Naive thymus-derived CD4-positive, alpha-beta T cell (primary cell): ENCODE results near the gene SOS1. TPM values are rescaled to one million over a fixed set of nuclear protein-coding genes. Genes with fewer than 3 reads are reported as not detected.
A peak's percentile ranks its signal among the peaks of the same experiment; 100 is the strongest.

Source experiments
- ATAC-seq: fragments of 150-1000 bp; cut with Tn5 transposase; 2 replicates; pipeline ENCODE4 v1.10.0; 2021; ENCODE audit warnings: mild to moderate bottlenecking, moderate library complexity
- CTCF ChIA-PET: fragments of 350-600 bp; sonication (Branson Sonifier 250); formaldehyde crosslinking; loops from one replicate; lab custom pipeline; 2021; ENCODE audit warnings: antibody characterized with exemption; lab: Charles Lee
- POLR2A ChIA-PET: fragments of 350-600 bp; sonication (Branson Sonifier 250); formaldehyde crosslinking; loops from one replicate; lab custom pipeline; 2021; ENCODE audit warnings: antibody characterized with exemption, inconsistent platforms; lab: Charles Lee
- DNase-seq, 9 donors: peaks; one replicate each; pipeline versions ENCODE4 v3.0.0 to v3.0.0-alpha.2; 2020 to 2022; ENCODE audit warnings: mixed read lengths in 1 of 9
- H3K27ac ChIP-seq: one replicate; pipeline ENCODE4 v1.7.0; 2013; ENCODE audit warnings: mild to moderate bottlenecking, low read depth, low read length, moderate library complexity
- H3K27me3 ChIP-seq, 2 donors: one replicate each; pipeline ENCODE4 v1.7.0; 2013; ENCODE audit warnings: low read length in 2 of 2, mild to moderate bottlenecking in 2 of 2, moderate library complexity in 2 of 2; ENCODE audit not compliant: control insufficient read depth in 2 of 2, insufficient read depth in 2 of 2
- H3K36me3 ChIP-seq, 3 experiments: 1 replicate in 2 of 3; 2 replicates in 1 of 3; pipeline ENCODE4 v1.7.0; 2013; ENCODE audit warnings: low read length in 3 of 3, mild to moderate bottlenecking in 3 of 3, moderate library complexity in 1 of 3; ENCODE audit not compliant: insufficient read depth in 3 of 3, control insufficient read depth in 2 of 3
- H3K4me1 ChIP-seq, 2 donors: one replicate each; pipeline ENCODE4 v1.7.0; 2013; ENCODE audit warnings: low read length in 2 of 2, mild to moderate bottlenecking in 2 of 2, moderate library complexity in 1 of 2; ENCODE audit not compliant: control insufficient read depth in 2 of 2, insufficient read depth in 2 of 2
- H3K4me3 ChIP-seq: 2 replicates; pipeline ENCODE4 v1.7.0; 2013; ENCODE audit warnings: mild to moderate bottlenecking, low read length
- H3K9me3 ChIP-seq, 3 experiments: 1 replicate in 2 of 3; 2 replicates in 1 of 3; pipeline ENCODE4 v1.7.0; 2013; ENCODE audit warnings: low read length in 3 of 3; ENCODE audit not compliant: control insufficient read depth in 2 of 3
- H3K27ac Mint-ChIP-seq, 9 donors: one replicate each; pipeline ENCODE4 v1.8.0; 2020 to 2022; ENCODE audit warnings: mixed read lengths in 9 of 9, mild to moderate bottlenecking in 8 of 9, moderate library complexity in 5 of 9, inconsistent platforms in 2 of 9
- H3K27me3 Mint-ChIP-seq, 5 donors: one replicate each; pipeline ENCODE4 v1.8.0; 2021 to 2022; ENCODE audit warnings: mixed read lengths in 5 of 5, mild to moderate bottlenecking in 1 of 5
- H3K36me3 Mint-ChIP-seq, 5 donors: one replicate each; pipeline ENCODE4 v1.8.0; 2020 to 2022; ENCODE audit warnings: mixed read lengths in 5 of 5, mild to moderate bottlenecking in 3 of 5, inconsistent platforms in 1 of 5
- H3K4me1 Mint-ChIP-seq, 7 donors: one replicate each; pipeline ENCODE4 v1.8.0; 2020 to 2022; ENCODE audit warnings: mixed read lengths in 7 of 7, mild to moderate bottlenecking in 3 of 7, inconsistent platforms in 1 of 7
- H3K4me3 Mint-ChIP-seq, 10 donors: one replicate each; pipeline ENCODE4 v1.8.0; 2020 to 2022; ENCODE audit warnings: mild to moderate bottlenecking in 10 of 10, mixed read lengths in 10 of 10, moderate library complexity in 6 of 10, inconsistent platforms in 2 of 10
- H3K9me3 Mint-ChIP-seq, 11 donors: one replicate each; pipeline ENCODE4 v1.8.0; 2020 to 2022; ENCODE audit warnings: mixed read lengths in 11 of 11, mild to moderate bottlenecking in 4 of 11, inconsistent platforms in 1 of 11, moderate library complexity in 1 of 11
- intact Hi-C, 2 donors: fragments of 100-400 bp; cut with micrococcal nuclease; formaldehyde crosslinking; loops; one replicate each; pipeline ENCODE4 v1.15.1; 2023
- polyA plus RNA-seq, 2 donors: library from polyadenylated mRNA; unstranded; fragments of 300-500 nt; fragmentation: Illumina TruSeq; gene quantifications; one replicate each; pipeline ENCODE4 v1.2.3, GENCODE V29; 2021
- total RNA-seq, 6 experiments: library from RNA in 5 of 6; stranded (reverse) in 5 of 6; gene quantifications; 1 replicate in 5 of 6; 2 replicates in 1 of 6; pipeline ENCODE4 v1.2.3 and lab custom pipeline; 2021 to 2026

The SOS1 gene
- total and polyA plus RNA-seq, 7 experiments from 2014 or later = 6.3 to 323 (median 34.8) TPM

DNA sequence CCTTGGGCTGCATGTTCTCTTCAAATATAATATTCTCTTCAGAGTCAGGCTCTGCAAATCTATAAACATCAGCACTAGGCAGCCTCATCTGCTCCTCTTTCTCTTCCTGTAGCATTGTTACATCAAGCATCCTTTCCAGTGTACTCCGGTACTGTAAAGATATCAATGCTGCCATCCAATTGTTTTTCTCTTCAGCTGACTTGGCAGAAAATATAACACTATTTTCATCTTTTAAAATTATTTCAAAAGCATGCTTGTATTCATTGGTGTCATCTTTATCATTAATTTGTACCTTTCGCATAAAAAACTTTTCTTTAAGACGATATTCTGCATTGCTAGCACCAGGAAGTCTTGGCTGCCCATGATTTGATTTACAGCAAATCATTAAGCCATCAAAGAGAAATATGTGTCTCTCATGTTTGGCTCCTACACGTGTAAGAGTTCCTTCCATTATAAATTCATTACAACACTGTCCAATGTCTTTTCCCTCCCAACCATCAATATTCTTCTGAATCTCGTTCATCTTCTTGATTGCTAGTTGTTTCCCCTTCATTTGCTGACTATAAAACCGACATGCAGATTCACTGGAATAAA lies 98.1 kb downstream of the SOS1 start:
- H3K27ac Mint-ChIP-seq = no peak overlapping the region
- Histone ChIP-seq H3K27me3 (no peaks in the 10 kb centered on the region), H3K4me3 (no peak overlapping the region), H3K27ac (no peak overlapping the region), H3K9me3 (no peaks in the 10 kb centered on the region), H3K4me1 (no peaks in the 10 kb centered on the region), H3K36me3 (peaks cover 0 to 8% (median 5%) of the 10 kb centered on the region in 3 experiments)
- no peaks in the 10 kb centered on the region for H3K9me3 Mint-ChIP-seq
- H3K4me3 Mint-ChIP-seq = no peak overlapping the region
- DNase-seq (no peak), ATAC-seq (no peak)
- intact Hi-C loops = no loop called here
- peaks cover 0 to 15% (median 0%) of the 10 kb centered on the region in 7 donors for H3K4me1 Mint-ChIP-seq
- H3K36me3 Mint-ChIP-seq = peaks cover 0 to 26% (median 9%) of the 10 kb centered on the region in 5 donors
- CTCF ChIA-PET = no interaction called here
- POLR2A ChIA-PET = interaction anchor here (0.6 kb wide), 1 partner anchor 1534 kb away, joined by 4 read pairs; no protein-coding TSS in a partner anchor
- H3K27me3 Mint-ChIP-seq = no peaks in the 10 kb centered on the region

DNA sequence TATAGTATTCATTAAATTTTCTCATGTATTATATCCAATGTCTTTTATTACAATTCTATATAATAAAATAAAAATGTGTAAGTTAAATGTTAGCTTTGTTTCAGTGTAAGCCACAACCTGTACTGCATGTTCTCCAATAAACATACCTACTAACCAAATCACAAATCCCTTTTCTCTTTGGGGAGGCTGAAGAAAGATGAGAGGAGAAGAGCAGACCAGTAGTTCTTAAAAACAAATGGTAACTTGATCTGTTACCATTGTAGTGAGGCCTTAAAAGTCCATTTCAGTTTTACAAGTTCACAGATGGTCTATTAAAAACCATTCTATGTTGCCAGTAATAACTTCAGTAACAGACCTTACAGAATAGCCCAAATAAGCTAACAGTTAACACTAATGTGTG lies 100.5 kb downstream of the SOS1 start:
- ATAC-seq = no peak
- ChIA-PET POLR2A (interaction anchor here (1.0 kb wide), 1 partner anchor 24 kb away, joined by 4 read pairs; no protein-coding TSS in a partner anchor), CTCF (interaction anchor here (0.7 kb wide), 1 partner anchor 9 kb away, joined by 3 read pairs; no protein-coding TSS in a partner anchor)
- Histone ChIP-seq H3K9me3 (no peaks in the 10 kb centered on the region), H3K27me3 (no peaks in the 10 kb centered on the region), H3K27ac (no peak overlapping the region), H3K4me3 (no peak overlapping the region), H3K36me3 (peaks cover 0 to 8% (median 5%) of the 10 kb centered on the region in 3 experiments), H3K4me1 (no peaks in the 10 kb centered on the region)
- peaks cover 0 to 24% (median 11%) of the 10 kb centered on the region in 5 donors for H3K36me3 Mint-ChIP-seq
- no peak overlapping the region for H3K4me3 Mint-ChIP-seq
- H3K27me3 Mint-ChIP-seq = no peaks in the 10 kb centered on the region
- no peak overlapping the region for H3K27ac Mint-ChIP-seq
- peaks cover 0 to 21% (median 0%) of the 10 kb centered on the region in 7 donors for H3K4me1 Mint-ChIP-seq
- DNase-seq = no peak
- intact Hi-C loops = no loop called here
- H3K9me3 Mint-ChIP-seq = no peaks in the 10 kb centered on the region

DNA sequence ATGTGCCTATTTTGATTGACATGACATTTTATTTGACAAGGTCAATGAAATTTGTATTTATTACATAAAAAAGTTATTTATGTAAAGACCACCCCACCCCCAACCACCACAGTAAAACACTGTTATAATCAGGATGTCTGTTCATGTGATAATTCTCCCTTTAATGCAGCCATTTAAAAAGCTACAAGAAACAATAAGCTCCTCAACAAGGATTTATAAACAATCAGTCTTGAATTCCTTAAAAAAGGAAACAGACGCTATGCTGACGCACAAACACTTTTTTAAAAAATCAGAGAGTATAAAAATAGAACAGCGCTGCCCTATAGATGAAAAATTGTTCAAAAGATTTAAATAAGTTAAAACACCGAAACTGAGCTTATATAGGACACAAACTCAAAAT lies 102.2 kb downstream of the SOS1 start:
- intact Hi-C loops = loop anchor here in 1 of 2 donors (5.0 kb wide), 1 partner anchor 36 kb away; no protein-coding TSS in a partner anchor
- Histone ChIP-seq H3K27me3 (no peaks in the 10 kb centered on the region), H3K4me3 (no peak overlapping the region), H3K36me3 (peaks cover 2 to 8% (median 5%) of the 10 kb centered on the region in 3 experiments), H3K4me1 (no peaks in the 10 kb centered on the region), H3K9me3 (no peaks in the 10 kb centered on the region), H3K27ac (no peak overlapping the region)
- Mint-ChIP-seq H3K4me1 (peaks cover 0 to 20% (median 0%) of the 10 kb centered on the region in 7 donors), H3K27ac (no peak overlapping the region), H3K4me3 (no peak overlapping the region), H3K36me3 (peaks cover 0 to 27% (median 14%) of the 10 kb centered on the region in 5 donors), H3K27me3 (no peaks in the 10 kb centered on the region), H3K9me3 (no peaks in the 10 kb centered on the region)
- ChIA-PET POLR2A (no interaction called here), CTCF (interaction anchor here (0.6 kb wide), 1 partner anchor 17 kb away, joined by 3 read pairs; no protein-coding TSS in a partner anchor)
- ATAC-seq (no peak), DNase-seq (no peak)

DNA sequence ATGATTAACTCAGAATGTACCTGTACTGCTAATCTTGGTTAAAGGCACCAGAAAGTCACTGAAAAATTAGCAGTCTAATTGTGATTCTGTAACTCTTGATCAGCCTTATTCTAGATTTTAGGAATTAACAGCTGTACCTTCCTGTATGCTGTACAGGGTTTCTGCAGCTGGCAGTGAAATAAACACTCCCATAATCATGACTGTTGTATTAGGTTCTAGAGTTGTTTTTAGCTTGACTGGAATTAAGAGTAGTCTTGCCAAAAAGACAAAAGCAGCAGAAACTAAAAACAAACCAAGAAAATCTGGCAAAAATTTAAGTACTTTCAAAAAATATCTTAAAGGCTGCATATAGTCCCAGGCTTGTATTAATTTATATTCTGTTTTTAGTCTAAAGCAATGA lies 103.5 kb downstream of the SOS1 start:
- H3K4me1 Mint-ChIP-seq = peaks cover 0 to 17% (median 0%) of the 10 kb centered on the region in 7 donors
- no peaks in the 10 kb centered on the region for H3K27me3 Mint-ChIP-seq
- intact Hi-C loops = loop anchor here in 1 of 2 donors (5.0 kb wide), 1 partner anchor 35 kb away; no protein-coding TSS in a partner anchor
- no peak for DNase-seq
- no peak overlapping the region for H3K27ac ChIP-seq
- H3K36me3 Mint-ChIP-seq = peaks cover 0 to 24% (median 22%) of the 10 kb centered on the region in 5 donors
- H3K27me3 ChIP-seq = no peaks in the 10 kb centered on the region
- POLR2A ChIA-PET = no interaction called here
- no peak overlapping the region for H3K4me3 Mint-ChIP-seq
- no peaks in the 10 kb centered on the region for H3K9me3 Mint-ChIP-seq
- H3K9me3 ChIP-seq = no peaks in the 10 kb centered on the region
- peaks cover 2 to 14% (median 9%) of the 10 kb centered on the region in 3 experiments for H3K36me3 ChIP-seq
- no peak overlapping the region for H3K4me3 ChIP-seq
- H3K4me1 ChIP-seq = no peaks in the 10 kb centered on the region
- no peak overlapping the region for H3K27ac Mint-ChIP-seq
- CTCF ChIA-PET = no interaction called here
- ATAC-seq = no peak

DNA sequence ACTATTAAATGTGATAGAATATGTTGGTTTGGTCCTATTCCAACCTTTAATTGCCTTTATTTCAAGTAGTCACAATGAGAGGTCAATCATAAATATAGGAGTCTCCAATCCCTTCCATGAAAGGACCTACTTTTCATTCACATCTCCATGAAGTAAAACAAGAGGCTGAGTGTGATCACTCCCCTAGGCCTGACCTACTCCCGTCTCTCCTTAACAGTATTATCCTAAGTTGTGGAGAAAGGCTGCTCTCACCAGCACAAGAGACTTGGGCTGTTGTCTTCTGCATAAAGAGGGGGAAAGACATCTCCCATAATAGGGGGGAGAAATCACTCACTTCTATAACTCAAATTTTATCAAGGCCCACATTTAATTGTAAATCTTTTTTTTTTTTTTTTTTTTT lies 105.4 kb downstream of the SOS1 start:
- no peak overlapping the region for H3K4me3 ChIP-seq
- Mint-ChIP-seq H3K9me3 (no peaks in the 10 kb centered on the region), H3K36me3 (peaks cover 0 to 41% (median 30%) of the 10 kb centered on the region in 5 donors), H3K27me3 (no peaks in the 10 kb centered on the region), H3K4me1 (peaks cover 0 to 19% (median 0%) of the 10 kb centered on the region in 7 donors), H3K27ac (peak overlapping the region in 1 of 9 donors; percentile 21), H3K4me3 (no peak overlapping the region)
- H3K9me3 ChIP-seq = no peaks in the 10 kb centered on the region
- ChIA-PET CTCF (no interaction called here), POLR2A (no interaction called here)
- intact Hi-C loops = loop anchor here in 1 of 2 donors (5.0 kb wide), 1 partner anchor 33 kb away; no protein-coding TSS in a partner anchor
- H3K27me3 ChIP-seq = no peaks in the 10 kb centered on the region
- DNase-seq (no peak), ATAC-seq (no peak)
- no peaks in the 10 kb centered on the region for H3K4me1 ChIP-seq
- H3K36me3 ChIP-seq = peaks cover 0 to 17% (median 14%) of the 10 kb centered on the region in 3 experiments
- H3K27ac ChIP-seq = no peak overlapping the region

DNA sequence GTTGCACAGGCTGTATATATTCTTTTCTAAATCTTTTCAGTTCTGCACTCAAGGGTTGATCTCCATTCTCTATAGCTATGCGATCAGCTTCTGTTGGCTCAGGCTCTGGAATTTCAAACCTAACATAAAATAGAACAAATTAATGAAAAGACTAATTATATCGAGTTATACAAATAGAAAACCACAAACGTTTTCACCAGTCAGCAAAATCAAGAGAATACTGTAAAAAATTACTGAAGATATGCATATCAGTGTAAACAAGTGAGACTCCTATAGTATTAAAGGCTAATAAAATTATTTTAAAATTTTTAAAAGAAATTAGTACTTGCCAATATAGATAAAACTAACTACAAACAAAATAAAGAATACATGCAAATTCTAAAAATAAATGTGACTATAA lies 107.0 kb downstream of the SOS1 start:
- ATAC-seq (no peak), DNase-seq (no peak)
- Mint-ChIP-seq H3K4me3 (no peak overlapping the region), H3K4me1 (peaks cover 0 to 17% (median 0%) of the 10 kb centered on the region in 7 donors), H3K36me3 (peaks cover 0 to 51% (median 34%) of the 10 kb centered on the region in 5 donors), H3K27me3 (no peaks in the 10 kb centered on the region), H3K27ac (no peak overlapping the region), H3K9me3 (peaks cover 0 to 4% (median 0%) of the 10 kb centered on the region in 11 donors)
- Histone ChIP-seq H3K4me1 (no peaks in the 10 kb centered on the region), H3K27ac (no peak overlapping the region), H3K4me3 (no peak overlapping the region), H3K9me3 (no peaks in the 10 kb centered on the region), H3K27me3 (no peaks in the 10 kb centered on the region), H3K36me3 (peaks cover 0 to 25% (median 14%) of the 10 kb centered on the region in 3 experiments)
- intact Hi-C loops = no loop called here
- CTCF ChIA-PET = no interaction called here
- POLR2A ChIA-PET = no interaction called here
